NCI-H1048 (cell line): ENCODE measurements around the gene KIF25.
"Not testable (repeated sequence)": the region's sequence is repeated elsewhere in the genome, so short reads cannot be mapped to it uniquely, and the experiment has no call there.

Experiments used
- DNase-seq: peaks from one replicate; lab custom pipeline; 2025; lab: John Stamatoyannopoulos, UW

The KIF25 gene

GRCh38 chr6:167974640-167975344 lies 22.7 kb upstream of the KIF25 start:
- DNase-seq: no peak

GRCh38 chr6:167975458-167975857 lies 22.0 kb upstream of the KIF25 start:
- no peak for DNase-seq

GRCh38 chr6:167976116-167976657 lies 21.3 kb upstream of the KIF25 start:
- not testable (repeated sequence) for DNase-seq

GRCh38 chr6:167976708-167977107 lies 20.8 kb upstream of the KIF25 start:
- DNase-seq: no peak

GRCh38 chr6:167977717-167978467 lies 19.6 kb upstream of the KIF25 start:
- DNase-seq: no peak

GRCh38 chr6:167978607-167979006 lies 18.9 kb upstream of the KIF25 start:
- no peak for DNase-seq

GRCh38 chr6:167979436-167980139 lies 17.9 kb upstream of the KIF25 start:
- no peak for DNase-seq

- no peak for DNase-seq
Observed at GRCh38 chr6:167980911-167981580, 16.4 kb upstream of the KIF25 start.

GRCh38 chr6:167981916-167982462 lies 15.5 kb upstream of the KIF25 start:
- DNase-seq: no peak

GRCh38 chr6:167984144-167984719 lies 13.2 kb upstream of the KIF25 start:
- no peak for DNase-seq

- DNase-seq: no peak
Observed at GRCh38 chr6:167984876-167985604, 12.4 kb upstream of the KIF25 start.

- DNase-seq: no peak
Observed at GRCh38 chr6:167985911-167986595, 11.4 kb upstream of the KIF25 start.

GRCh38 chr6:167987396-167988153 lies 9.9 kb upstream of the KIF25 start:
- DNase-seq: no peak

GRCh38 chr6:167988154-167988495 lies 9.3 kb upstream of the KIF25 start:
- DNase-seq: no peak

GRCh38 chr6:167988945-167989841 lies 8.3 kb upstream of the KIF25 start:
- no peak for DNase-seq

- no peak for DNase-seq
Observed at GRCh38 chr6:167990016-167990945, 7.2 kb upstream of the KIF25 start.

- no peak for DNase-seq
Observed at GRCh38 chr6:167993169-167993568, 4.3 kb upstream of the KIF25 start.
